ENCODE results near the gene LENG8. TPM values are rescaled to one million over a fixed set of nuclear protein-coding genes. Genes with fewer than 3 reads are reported as not detected.
"Not testable (repeated sequence)": the region's sequence is repeated elsewhere in the genome, so short reads cannot be mapped to it uniquely, and the experiment has no call there.

Gene LENG8
- total RNA-seq, 3 donors from 2014 or later, result 138 to 157 (median 145) TPM

- H3K4me1 Mint-ChIP-seq (ENCODE audit: low read depth), result peaks cover 23% of the 10 kb centered on the region
- peaks cover 27% of the 10 kb centered on the region for H3K27me3 Mint-ChIP-seq (ENCODE audit: low read depth)
- DNase-seq; ATAC-seq; H3K9me3 Mint-ChIP-seq; H3K36me3 Mint-ChIP-seq (ENCODE audit: insufficient read depth): not testable (repeated sequence)
- peak overlapping the region; percentile 67 for H3K4me3 Mint-ChIP-seq
Measured at GRCh38 chr19:54466110-54466480, 17.1 kb downstream of the LENG8 start.

- H3K27me3 Mint-ChIP-seq (ENCODE audit: low read depth), result peaks cover 40% of the 10 kb centered on the region
- H3K4me3 Mint-ChIP-seq, result no peak overlapping the region
- no peak for ATAC-seq
- DNase-seq, result no peak
- no peaks in the 10 kb centered on the region for H3K9me3 Mint-ChIP-seq
- H3K36me3 Mint-ChIP-seq (ENCODE audit: insufficient read depth), result no peaks in the 10 kb centered on the region
- H3K4me1 Mint-ChIP-seq (ENCODE audit: low read depth), result peaks cover 13% of the 10 kb centered on the region
Measured at GRCh38 chr19:54469496-54469934, 20.5 kb downstream of the LENG8 start.

GRCh38 chr19:54470276-54470887 is 21.4 kb downstream of the LENG8 start:
- Mint-ChIP-seq H3K36me3 (ENCODE audit: insufficient read depth) (no peaks in the 10 kb centered on the region), H3K4me3 (peak overlapping the region; percentile 37), H3K9me3 (no peaks in the 10 kb centered on the region), H3K4me1 (ENCODE audit: low read depth) (peaks cover 11% of the 10 kb centered on the region), H3K27me3 (ENCODE audit: low read depth) (peaks cover 42% of the 10 kb centered on the region)
- ATAC-seq, result no peak
- DNase-seq, result no peak

- peaks cover 43% of the 10 kb centered on the region for H3K27me3 Mint-ChIP-seq (ENCODE audit: low read depth)
- H3K9me3 Mint-ChIP-seq, result no peaks in the 10 kb centered on the region
- DNase-seq, result no peak
- no peaks in the 10 kb centered on the region for H3K36me3 Mint-ChIP-seq (ENCODE audit: insufficient read depth)
- ATAC-seq, result peak in 1 of 2 donors; percentile 56
- no peak overlapping the region for H3K4me3 Mint-ChIP-seq
- H3K4me1 Mint-ChIP-seq (ENCODE audit: low read depth), result peaks cover 11% of the 10 kb centered on the region
Measured at GRCh38 chr19:54470991-54471782, 22.2 kb downstream of the LENG8 start.

- Mint-ChIP-seq H3K36me3 (ENCODE audit: insufficient read depth) (no peaks in the 10 kb centered on the region), H3K4me1 (ENCODE audit: low read depth) (peaks cover 11% of the 10 kb centered on the region), H3K9me3 (no peaks in the 10 kb centered on the region), H3K4me3 (no peak within 1 kb of the TSS), H3K27me3 (ENCODE audit: low read depth) (peaks cover 49% of the 10 kb centered on the region)
- DNase-seq, result no peak
- ATAC-seq, result peak; percentile 25 to 44
Measured at GRCh38 chr19:54473071-54473891, 24.3 kb downstream of the LENG8 start, which contains the start of gene CDC42EP5. Gene CDC42EP5, minus strand, starts transcription at chr19:54473296. Its CDS starts 7,749 bp downstream, at chr19:54465547.

- no peaks in the 10 kb centered on the region for H3K9me3 Mint-ChIP-seq
- peaks cover 51% of the 10 kb centered on the region for H3K27me3 Mint-ChIP-seq (ENCODE audit: low read depth)
- no peak overlapping the region for H3K4me3 Mint-ChIP-seq
- no peak for DNase-seq
- H3K4me1 Mint-ChIP-seq (ENCODE audit: low read depth), result peaks cover 11% of the 10 kb centered on the region
- no peaks in the 10 kb centered on the region for H3K36me3 Mint-ChIP-seq (ENCODE audit: insufficient read depth)
- ATAC-seq, result peak in 1 of 2 donors; percentile 13
Measured at GRCh38 chr19:54473892-54474372, 24.9 kb downstream of the LENG8 start.

GRCh38 chr19:54475706-54476105 is 26.7 kb downstream of the LENG8 start:
- H3K4me1 Mint-ChIP-seq (ENCODE audit: low read depth), result peaks cover 4% of the 10 kb centered on the region
- no peaks in the 10 kb centered on the region for H3K36me3 Mint-ChIP-seq (ENCODE audit: insufficient read depth)
- no peak for ATAC-seq
- DNase-seq, result no peak
- peaks cover 40% of the 10 kb centered on the region for H3K27me3 Mint-ChIP-seq (ENCODE audit: low read depth)
- no peak overlapping the region for H3K4me3 Mint-ChIP-seq
- no peaks in the 10 kb centered on the region for H3K9me3 Mint-ChIP-seq

- peaks cover 42% of the 10 kb centered on the region for H3K27me3 Mint-ChIP-seq (ENCODE audit: low read depth)
- no peak for DNase-seq
Measured at GRCh38 chr19:54477650-54478049, 28.7 kb downstream of the LENG8 start.

GRCh38 chr19:54478677-54479266 is 29.8 kb downstream of the LENG8 start:
- H3K4me1 Mint-ChIP-seq (ENCODE audit: low read depth), result peaks cover 6% of the 10 kb centered on the region
- DNase-seq, result no peak
- H3K36me3 Mint-ChIP-seq (ENCODE audit: insufficient read depth), result no peaks in the 10 kb centered on the region
- H3K9me3 Mint-ChIP-seq, result no peaks in the 10 kb centered on the region
- H3K27me3 Mint-ChIP-seq (ENCODE audit: low read depth), result peaks cover 36% of the 10 kb centered on the region
- ATAC-seq, result peak in 1 of 2 donors; percentile 43
- no peak overlapping the region for H3K4me3 Mint-ChIP-seq

More at GRCh38 chr19:54477650-54478049, 28.7 kb downstream of the LENG8 start:
- Mint-ChIP-seq H3K4me1 (ENCODE audit: low read depth) (peaks cover 8% of the 10 kb centered on the region), H3K36me3 (ENCODE audit: insufficient read depth) (no peaks in the 10 kb centered on the region), H3K4me3 (no peak overlapping the region), H3K9me3 (no peaks in the 10 kb centered on the region)
- no peak for ATAC-seq

GRCh38 chr19:54480051-54480450 is 31.1 kb downstream of the LENG8 start:
- no peak overlapping the region for H3K4me3 Mint-ChIP-seq
- H3K36me3 Mint-ChIP-seq (ENCODE audit: insufficient read depth), result no peaks in the 10 kb centered on the region
- no peak for DNase-seq
- peaks cover 38% of the 10 kb centered on the region for H3K27me3 Mint-ChIP-seq (ENCODE audit: low read depth)
- no peaks in the 10 kb centered on the region for H3K9me3 Mint-ChIP-seq
- peaks cover 6% of the 10 kb centered on the region for H3K4me1 Mint-ChIP-seq (ENCODE audit: low read depth)
- no peak for ATAC-seq

GRCh38 chr19:54481326-54481930 is 32.4 kb downstream of the LENG8 start:
- Mint-ChIP-seq H3K4me3 (no peak overlapping the region), H3K9me3 (no peaks in the 10 kb centered on the region), H3K27me3 (ENCODE audit: low read depth) (peaks cover 43% of the 10 kb centered on the region), H3K36me3 (ENCODE audit: insufficient read depth) (no peaks in the 10 kb centered on the region), H3K4me1 (ENCODE audit: low read depth) (peaks cover 8% of the 10 kb centered on the region)
- DNase-seq, result no peak
- no peak for ATAC-seq

- Mint-ChIP-seq H3K4me1 (ENCODE audit: low read depth) (peaks cover 8% of the 10 kb centered on the region), H3K27me3 (ENCODE audit: low read depth) (peaks cover 36% of the 10 kb centered on the region), H3K4me3 (no peak overlapping the region), H3K9me3 (no peaks in the 10 kb centered on the region), H3K36me3 (ENCODE audit: insufficient read depth) (no peaks in the 10 kb centered on the region)
- no peak for ATAC-seq
- DNase-seq, result no peak
Measured at GRCh38 chr19:54482889-54483288, 33.9 kb downstream of the LENG8 start.

- Mint-ChIP-seq H3K9me3 (no peaks in the 10 kb centered on the region), H3K4me3 (no peak overlapping the region), H3K27me3 (ENCODE audit: low read depth) (peaks cover 31% of the 10 kb centered on the region), H3K36me3 (ENCODE audit: insufficient read depth) (no peaks in the 10 kb centered on the region), H3K4me1 (ENCODE audit: low read depth) (peaks cover 8% of the 10 kb centered on the region)
- ATAC-seq (no peak), DNase-seq (no peak)
Measured at GRCh38 chr19:54484451-54484850, 35.5 kb downstream of the LENG8 start.

All from activated T-cell treated with anti-CD3 and anti-CD28 coated beads, Interleukin-2, amount 50 U/mL, for 4 hours (primary cell).